Transverse colon (tissue), 4 donors: Measurements from ENCODE around the gene CRISP2.
"Not testable (repeated sequence)": the region's sequence is repeated elsewhere in the genome, so short reads cannot be mapped to it uniquely, and the experiment has no call there.

Source experiments
- CTCF ChIP-seq, 5 experiments: fragments of 200-600 bp in 3 of 5; fragments of 450-650 bp in 2 of 5; sonication (generic) in 3 of 5; IDR thresholded peaks; 1 replicate in 2 of 5; 2 replicates in 3 of 5; pipeline ENCODE4 v1.5.1; 2016 to 2017; ENCODE audit warnings: antibody characterized with exemption in 5 of 5, inconsistent platforms in 3 of 5, mild to moderate bottlenecking in 2 of 5, moderate library complexity in 1 of 5
- EP300 ChIP-seq: sonication (generic); formaldehyde crosslinking; IDR thresholded peaks from one replicate; pipeline ENCODE4 v1.6.1; 2017; ENCODE audit warnings: antibody characterized with exemption, low read depth
- POLR2A ChIP-seq: fragments of 450-650 bp; IDR thresholded peaks from one replicate; pipeline ENCODE4 v1.6.1; 2016; ENCODE audit warnings: antibody characterized with exemption, mild to moderate bottlenecking, moderate library complexity
- POLR2AphosphoS5 ChIP-seq, 3 donors: sonication (generic); formaldehyde crosslinking; IDR thresholded peaks; one replicate each; pipeline ENCODE4 v1.6.1; 2016; ENCODE audit warnings: antibody characterized with exemption in 3 of 3

- not testable (repeated sequence) for TF ChIP-seq POLR2A; CTCF (IDR thresholded peaks at IDR 0.05); POLR2AphosphoS5 (IDR thresholded peaks at IDR 0.05); EP300
These were observed 10.6 kb upstream of the CRISP2 start for GRCh38 chr6:49723917-49724316.
